Measurements from ENCODE around the gene FBXL7.

DNA sequence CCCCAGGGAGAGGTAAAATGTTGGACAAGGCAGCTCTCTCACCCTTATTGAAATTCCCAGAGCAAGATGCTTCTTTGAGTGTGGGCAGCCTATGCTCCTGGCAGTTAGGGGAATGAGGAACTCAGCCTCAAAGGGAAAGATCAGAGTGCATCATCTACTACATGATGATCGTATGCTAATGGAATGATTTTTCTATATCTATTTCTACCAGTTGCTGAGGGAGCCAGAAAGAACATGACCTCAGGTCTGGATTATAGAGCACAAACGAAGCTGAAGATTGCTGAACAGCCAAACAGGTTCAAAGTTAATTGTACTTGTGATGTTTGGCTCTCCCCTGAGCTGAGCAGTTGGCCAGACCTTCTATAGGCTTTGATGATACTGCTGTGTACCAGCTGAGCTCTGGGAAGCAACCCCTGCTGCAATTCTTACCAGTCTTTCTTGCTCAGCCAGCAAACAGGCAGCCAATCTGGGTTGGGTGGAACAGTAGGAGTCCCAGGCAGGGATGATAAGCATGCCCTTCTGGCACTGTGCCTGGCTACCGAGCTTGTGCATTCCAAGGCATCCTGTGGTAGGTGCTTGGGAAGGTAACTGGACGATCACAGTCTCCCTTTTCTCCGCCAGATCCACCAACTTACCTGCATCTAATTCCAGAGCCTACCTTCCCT is 10.3 kb upstream of the FBXL7 start:
- TF ChIP-seq, protein P1, sequence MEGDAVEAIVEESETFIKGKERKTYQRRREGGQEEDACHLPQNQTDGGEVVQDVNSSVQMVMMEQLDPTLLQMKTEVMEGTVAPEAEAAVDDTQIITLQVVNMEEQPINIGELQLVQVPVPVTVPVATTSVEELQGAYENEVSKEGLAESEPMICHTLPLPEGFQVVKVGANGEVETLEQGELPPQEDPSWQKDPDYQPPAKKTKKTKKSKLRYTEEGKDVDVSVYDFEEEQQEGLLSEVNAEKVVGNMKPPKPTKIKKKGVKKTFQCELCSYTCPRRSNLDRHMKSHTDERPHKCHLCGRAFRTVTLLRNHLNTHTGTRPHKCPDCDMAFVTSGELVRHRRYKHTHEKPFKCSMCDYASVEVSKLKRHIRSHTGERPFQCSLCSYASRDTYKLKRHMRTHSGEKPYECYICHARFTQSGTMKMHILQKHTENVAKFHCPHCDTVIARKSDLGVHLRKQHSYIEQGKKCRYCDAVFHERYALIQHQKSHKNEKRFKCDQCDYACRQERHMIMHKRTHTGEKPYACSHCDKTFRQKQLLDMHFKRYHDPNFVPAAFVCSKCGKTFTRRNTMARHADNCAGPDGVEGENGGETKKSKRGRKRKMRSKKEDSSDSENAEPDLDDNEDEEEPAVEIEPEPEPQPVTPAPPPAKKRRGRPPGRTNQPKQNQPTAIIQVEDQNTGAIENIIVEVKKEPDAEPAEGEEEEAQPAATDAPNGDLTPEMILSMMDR (conservative IDR thresholded peaks at IDR 0.05; ENCODE audit: low read length) = no peak
- TF ChIP-seq EZH2phosphoT487 (IDR thresholded peaks at IDR 0.05; ENCODE audit: borderline replicate concordance) = no peak
